ENCODE measurements around the gene SLC25A33. TPM values are rescaled to one million over a fixed set of nuclear protein-coding genes. Genes with fewer than 3 reads are reported as not detected.
"Not testable (repeated sequence)": the region's sequence is repeated elsewhere in the genome, so short reads cannot be mapped to it uniquely, and the experiment has no call there.

Gene SLC25A33
- total and polyA plus RNA-seq, 4 experiments from 2014 or later, result 2.5 to 5.4 (median 3.6) TPM

DNA sequence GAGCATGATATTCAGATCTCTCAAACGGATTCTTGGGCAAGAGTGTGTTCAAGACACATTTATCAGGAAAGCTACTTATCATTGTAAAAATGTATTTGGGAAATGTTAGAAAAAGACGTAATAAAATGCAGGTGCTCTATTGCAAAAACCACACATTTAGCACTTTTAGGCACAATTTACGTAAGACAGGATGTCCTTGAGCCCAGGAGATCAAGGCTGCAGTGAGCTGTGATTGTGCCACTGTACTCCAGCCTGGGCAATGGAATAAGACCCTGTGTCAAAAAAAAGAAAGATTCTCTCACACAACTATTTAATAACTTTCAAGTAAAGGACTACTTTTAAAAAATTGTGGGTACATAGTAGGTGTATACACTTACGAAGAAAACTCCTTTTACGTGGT is 18.4 kb downstream of the SLC25A33 start:
- Mint-ChIP-seq H3K4me3 (peak overlapping the region in 1 of 8 donors; percentile 17), H3K9me3 (no peaks in the 10 kb centered on the region), H3K4me1 (peaks cover 21 to 36% (median 28%) of the 10 kb centered on the region in 4 donors), H3K36me3 (peaks cover 24 to 33% of the 10 kb centered on the region in 2 donors), H3K27me3 (no peaks in the 10 kb centered on the region), H3K27ac (peak overlapping the region in 2 of 7 donors; percentile 29 to 86)
- Histone ChIP-seq H3K4me1 (ENCODE audit: insufficient read depth, low read length) (peaks cover 25% of the 10 kb centered on the region), H3K27me3 (ENCODE audit: insufficient read depth, low read length) (no peaks in the 10 kb centered on the region), H3K36me3 (ENCODE audit: insufficient read depth, low read length) (peaks cover 6% of the 10 kb centered on the region), H3K4me3 (ENCODE audit: low read length in 2 of 2) (no peak overlapping the region), H3K27ac (ENCODE audit: low read depth, low read length) (no peak overlapping the region), H3K9me3 (ENCODE audit: control insufficient read depth in 1 of 2, low read length in 2 of 2) (no peaks in the 10 kb centered on the region)
- intact Hi-C loops (cut with micrococcal nuclease), result loop anchor here (5.0 kb wide), 1 partner anchor 60 kb away; no protein-coding TSS in a partner anchor
- DNase-seq, result no peak
- CTCF ChIA-PET (ENCODE audit: partially characterized antibody), result interaction anchor here (0.8 to 2.0 kb wide), 5 partner anchors 16 to 267 kb away, joined by 3 to 10 read pairs (median 7); no protein-coding TSS in a partner anchor
- POLR2A ChIA-PET (ENCODE audit: partially characterized antibody), result no interaction called here

DNA sequence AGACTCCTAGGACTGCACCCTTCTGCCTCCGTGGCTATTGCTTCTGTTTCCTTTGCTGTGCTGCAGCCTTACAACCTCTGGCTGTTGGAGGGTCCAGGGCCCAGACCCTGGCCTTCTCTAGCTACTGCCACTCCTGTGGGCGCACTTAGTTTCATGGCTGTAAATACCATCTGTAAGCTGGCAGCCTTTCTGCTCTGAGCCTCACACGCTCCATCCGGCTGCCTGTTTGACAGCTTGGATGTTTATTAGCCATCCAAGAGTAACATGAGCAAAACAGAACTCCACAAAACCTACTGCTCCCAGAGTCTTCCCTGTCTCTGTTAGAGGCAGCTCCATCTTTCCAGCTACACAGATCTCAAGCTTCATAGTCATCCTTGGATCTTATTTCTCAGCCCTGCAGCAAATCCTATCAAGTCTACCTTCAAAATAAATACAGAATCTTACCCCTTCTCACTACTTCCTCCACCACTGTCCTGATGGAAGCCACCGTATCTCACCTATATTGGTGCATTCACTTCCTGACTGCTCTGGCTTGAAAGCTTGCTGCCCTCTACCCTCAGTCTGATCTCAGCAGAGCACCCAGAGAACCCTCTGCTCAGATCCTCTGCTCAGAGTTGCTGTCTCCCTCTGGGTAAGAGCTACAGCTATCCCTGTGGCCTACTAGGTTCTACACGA is 19.1 kb downstream of the SLC25A33 start:
- H3K27me3 ChIP-seq (ENCODE audit: insufficient read depth, low read length), result no peaks in the 10 kb centered on the region
- H3K27ac ChIP-seq (ENCODE audit: low read depth, low read length), result no peak overlapping the region
- H3K9me3 ChIP-seq (ENCODE audit: control insufficient read depth in 1 of 2, low read length in 2 of 2), result no peaks in the 10 kb centered on the region
- peaks cover 25% of the 10 kb centered on the region for H3K4me1 ChIP-seq (ENCODE audit: insufficient read depth, low read length)
- intact Hi-C loops (cut with micrococcal nuclease), result loop anchor here (5.0 kb wide), 1 partner anchor 61 kb away; no protein-coding TSS in a partner anchor
- Mint-ChIP-seq H3K36me3 (peaks cover 24 to 33% of the 10 kb centered on the region in 2 donors), H3K27ac (peak overlapping the region in 6 of 7 donors; percentile 63 to 86 (median 78)), H3K4me3 (peak overlapping the region in 7 of 8 donors; percentile 3 to 62 (median 32)), H3K9me3 (no peaks in the 10 kb centered on the region), H3K4me1 (peaks cover 21 to 36% (median 28%) of the 10 kb centered on the region in 4 donors), H3K27me3 (no peaks in the 10 kb centered on the region)
- ChIA-PET CTCF (ENCODE audit: partially characterized antibody) (interaction anchor here (0.8 to 2.0 kb wide), 6 partner anchors 15 to 267 kb away, joined by 3 to 10 read pairs (median 6); no protein-coding TSS in a partner anchor), POLR2A (ENCODE audit: partially characterized antibody) (interaction anchor here (0.6 kb wide), 2 partner anchors 57 to 234 kb away, joined by 3 read pairs; no protein-coding TSS in a partner anchor)
- peaks cover 6% of the 10 kb centered on the region for H3K36me3 ChIP-seq (ENCODE audit: insufficient read depth, low read length)
- H3K4me3 ChIP-seq (ENCODE audit: low read length in 2 of 2), result no peak overlapping the region
- DNase-seq, result no peak

DNA sequence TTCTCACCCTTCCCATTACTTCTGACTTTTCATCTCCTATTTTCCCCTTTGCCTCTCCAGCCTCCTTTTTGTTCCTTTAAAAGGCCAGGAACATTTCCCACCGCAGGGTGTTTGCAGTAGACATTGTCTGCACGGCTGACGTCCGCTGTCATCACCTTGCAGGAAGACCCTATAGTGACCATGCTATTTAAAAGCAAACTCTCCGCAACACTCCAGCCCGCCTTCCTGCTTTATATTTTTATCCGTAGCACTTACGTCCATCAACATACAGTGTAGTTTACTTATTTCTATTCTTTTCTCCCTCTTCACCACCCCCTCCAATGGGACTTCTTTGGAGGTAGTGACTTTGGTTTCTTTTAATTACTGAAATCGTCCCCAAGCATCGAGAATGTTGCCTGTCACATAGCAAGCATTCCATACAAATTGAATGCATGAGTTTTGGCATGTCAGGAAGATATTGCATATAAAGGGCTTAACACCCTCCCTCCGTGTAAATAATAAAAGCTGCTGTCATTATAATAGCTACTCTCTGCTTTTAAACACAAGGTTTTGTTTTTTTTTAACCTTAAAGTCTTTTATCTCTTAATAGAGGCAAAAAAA is 19.8 kb downstream of the SLC25A33 start:
- Histone ChIP-seq H3K27me3 (ENCODE audit: insufficient read depth, low read length) (no peaks in the 10 kb centered on the region), H3K36me3 (ENCODE audit: insufficient read depth, low read length) (peaks cover 6% of the 10 kb centered on the region), H3K4me3 (ENCODE audit: low read length in 2 of 2) (no peak overlapping the region), H3K27ac (ENCODE audit: low read depth, low read length) (no peak overlapping the region), H3K4me1 (ENCODE audit: insufficient read depth, low read length) (peaks cover 25% of the 10 kb centered on the region), H3K9me3 (ENCODE audit: control insufficient read depth in 1 of 2, low read length in 2 of 2) (no peaks in the 10 kb centered on the region)
- H3K36me3 Mint-ChIP-seq, result peaks cover 24 to 30% of the 10 kb centered on the region in 2 donors
- H3K4me1 Mint-ChIP-seq, result peaks cover 20 to 36% (median 28%) of the 10 kb centered on the region in 4 donors
- no peaks in the 10 kb centered on the region for H3K27me3 Mint-ChIP-seq
- ChIA-PET CTCF (ENCODE audit: partially characterized antibody) (interaction anchor here (0.5 to 2.0 kb wide), 8 partner anchors 11 to 113 kb away, joined by 3 to 10 read pairs (median 3); no protein-coding TSS in a partner anchor), POLR2A (ENCODE audit: partially characterized antibody) (interaction anchor here (0.6 to 0.7 kb wide), 2 partner anchors 20 to 57 kb away, joined by 3 read pairs; partner anchors contain the start of gene SLC25A33)
- peak overlapping the region; percentile 63 to 94 (median 86) for H3K27ac Mint-ChIP-seq
- intact Hi-C loops (cut with micrococcal nuclease), result loop anchor here (5.0 kb wide), 1 partner anchor 62 kb away; no protein-coding TSS in a partner anchor
- peak overlapping the region in 7 of 8 donors; percentile 32 to 69 (median 61) for H3K4me3 Mint-ChIP-seq
- no peaks in the 10 kb centered on the region for H3K9me3 Mint-ChIP-seq
- DNase-seq, result no peak

DNA sequence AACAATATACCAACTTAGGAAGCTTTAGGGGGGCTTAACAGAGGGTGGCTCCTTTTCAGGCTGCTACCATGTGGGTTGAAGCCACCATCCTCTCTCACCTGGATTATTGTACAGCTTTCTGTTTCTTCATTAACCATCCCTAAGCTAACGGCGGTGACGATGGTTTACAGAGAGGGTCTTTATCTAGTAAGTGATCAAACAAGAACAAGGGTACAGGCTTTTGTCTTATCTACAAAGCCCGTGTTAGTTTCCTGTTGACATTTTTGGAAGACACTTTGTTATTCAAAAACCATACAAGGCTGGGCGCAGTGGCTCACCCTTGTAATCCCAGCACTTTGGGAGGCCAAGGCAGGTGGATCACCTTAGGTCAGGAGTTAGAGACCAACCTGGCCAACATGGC is 20.4 kb downstream of the SLC25A33 start:
- Histone ChIP-seq H3K4me3 (ENCODE audit: low read length in 2 of 2) (no peak overlapping the region), H3K36me3 (ENCODE audit: insufficient read depth, low read length) (peaks cover 6% of the 10 kb centered on the region), H3K27ac (ENCODE audit: low read depth, low read length) (no peak overlapping the region), H3K27me3 (ENCODE audit: insufficient read depth, low read length) (no peaks in the 10 kb centered on the region), H3K9me3 (ENCODE audit: control insufficient read depth in 1 of 2, low read length in 2 of 2) (no peaks in the 10 kb centered on the region), H3K4me1 (ENCODE audit: insufficient read depth, low read length) (peaks cover 25% of the 10 kb centered on the region)
- peak overlapping the region; percentile 17 to 69 (median 58) for H3K4me3 Mint-ChIP-seq
- H3K4me1 Mint-ChIP-seq, result peaks cover 20 to 36% (median 28%) of the 10 kb centered on the region in 4 donors
- no peaks in the 10 kb centered on the region for H3K9me3 Mint-ChIP-seq
- H3K36me3 Mint-ChIP-seq, result peaks cover 24 to 30% of the 10 kb centered on the region in 2 donors
- ChIA-PET CTCF (ENCODE audit: partially characterized antibody) (interaction anchor here (0.5 to 2.0 kb wide), 8 partner anchors 10 to 114 kb away, joined by 3 to 10 read pairs (median 3); no protein-coding TSS in a partner anchor), POLR2A (ENCODE audit: partially characterized antibody) (interaction anchor here (0.7 kb wide), 1 partner anchor 20 kb away, joined by 3 read pairs; the partner anchor contains the start of gene SLC25A33)
- H3K27ac Mint-ChIP-seq, result peak overlapping the region; percentile 63 to 94 (median 86)
- DNase-seq, result peak; percentile 31 to 56 (median 46)
- H3K27me3 Mint-ChIP-seq, result no peaks in the 10 kb centered on the region
- intact Hi-C loops (cut with micrococcal nuclease), result loop anchor here (5.0 kb wide), 1 partner anchor 62 kb away; no protein-coding TSS in a partner anchor

DNA sequence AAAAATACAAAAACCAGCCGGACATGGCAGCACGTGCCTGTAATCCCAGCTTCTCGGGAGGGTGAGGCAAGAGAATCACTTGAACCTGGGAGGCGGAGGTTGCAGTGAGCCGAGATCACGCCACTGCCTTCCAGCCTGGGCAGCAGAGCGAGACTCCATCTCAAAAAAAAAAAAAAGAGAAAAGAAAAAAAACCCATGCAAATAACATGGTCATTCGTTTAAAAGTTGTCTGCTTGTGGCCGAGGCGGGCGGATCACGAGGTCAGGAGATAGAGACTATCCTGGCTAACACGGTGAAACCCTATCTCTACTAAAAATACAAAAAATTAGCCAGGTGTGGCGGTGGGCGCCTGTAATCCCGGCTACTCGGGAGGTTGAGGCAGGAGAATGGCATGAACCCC is 20.8 kb downstream of the SLC25A33 start:
- H3K27me3 ChIP-seq (ENCODE audit: insufficient read depth, low read length); H3K36me3 ChIP-seq (ENCODE audit: insufficient read depth, low read length); H3K9me3 Mint-ChIP-seq; DNase-seq; H3K27ac ChIP-seq (ENCODE audit: low read depth, low read length); POLR2A ChIA-PET (ENCODE audit: partially characterized antibody); H3K27me3 Mint-ChIP-seq; H3K4me3 ChIP-seq (ENCODE audit: low read length in 2 of 2); H3K9me3 ChIP-seq (ENCODE audit: control insufficient read depth in 1 of 2, low read length in 2 of 2); intact Hi-C loops (cut with micrococcal nuclease): not testable (repeated sequence)
- peaks cover 25% of the 10 kb centered on the region for H3K4me1 ChIP-seq (ENCODE audit: insufficient read depth, low read length)
- H3K36me3 Mint-ChIP-seq, result peaks cover 24 to 28% of the 10 kb centered on the region in 2 donors
- peaks cover 20 to 36% (median 28%) of the 10 kb centered on the region in 4 donors for H3K4me1 Mint-ChIP-seq
- CTCF ChIA-PET (ENCODE audit: partially characterized antibody), result interaction anchor here (1.1 to 1.3 kb wide), 2 partner anchors 10 to 69 kb away, joined by 3 read pairs; no protein-coding TSS in a partner anchor
- H3K4me3 Mint-ChIP-seq, result peak overlapping the region in 4 of 8 donors; percentile 17 to 63 (median 58)
- peak overlapping the region; percentile 63 to 94 (median 86) for H3K27ac Mint-ChIP-seq

GRCh38 chr1:9561429-9561828 is 22.2 kb downstream of the SLC25A33 start:
- POLR2A ChIA-PET (ENCODE audit: partially characterized antibody), result no interaction called here
- DNase-seq, result peak in 4 of 5 donors; percentile 19 to 37 (median 22)
- no peaks in the 10 kb centered on the region for H3K9me3 Mint-ChIP-seq

More at GRCh38 chr1:9561429-9561828, 22.2 kb downstream of the SLC25A33 start:
- Histone ChIP-seq H3K27me3 (ENCODE audit: insufficient read depth, low read length) (no peaks in the 10 kb centered on the region), H3K36me3 (ENCODE audit: insufficient read depth, low read length) (no peaks in the 10 kb centered on the region), H3K4me3 (ENCODE audit: low read length in 2 of 2) (no peak overlapping the region), H3K27ac (ENCODE audit: low read depth, low read length) (no peak overlapping the region), H3K4me1 (ENCODE audit: insufficient read depth, low read length) (peaks cover 25% of the 10 kb centered on the region), H3K9me3 (ENCODE audit: control insufficient read depth in 1 of 2, low read length in 2 of 2) (no peaks in the 10 kb centered on the region)
- no peak overlapping the region for H3K4me3 Mint-ChIP-seq
- H3K27ac Mint-ChIP-seq, result peak overlapping the region in 5 of 7 donors; percentile 65 to 86 (median 74)
- peaks cover 13 to 16% of the 10 kb centered on the region in 2 donors for H3K36me3 Mint-ChIP-seq
- intact Hi-C loops (cut with micrococcal nuclease), result no loop called here
- peaks cover 20 to 36% (median 28%) of the 10 kb centered on the region in 4 donors for H3K4me1 Mint-ChIP-seq
- CTCF ChIA-PET (ENCODE audit: partially characterized antibody), result interaction anchor here (0.7 to 1.0 kb wide), 3 partner anchors 13 to 73 kb away, joined by 3 read pairs; no protein-coding TSS in a partner anchor
- no peaks in the 10 kb centered on the region for H3K27me3 Mint-ChIP-seq
